Measurements from ENCODE around the gene AGPAT4.

The AGPAT4 gene

GRCh38 chr6:161244725-161245124, 29.1 kb downstream of the AGPAT4 start:
- H3K4me1 ChIP-seq (ENCODE audit: low read length), result no peaks in the 10 kb centered on the region
- no peaks in the 10 kb centered on the region for H3K9me2 ChIP-seq (replicated peaks; ENCODE audit: insufficient read depth, low read length)
- H3K27ac ChIP-seq (ENCODE audit: low read length), result no peak overlapping the region
- H3K4me3 ChIP-seq (ENCODE audit: low read length), result no peak overlapping the region
- no peaks in the 10 kb centered on the region for H3F3A ChIP-seq (ENCODE audit: insufficient read depth, low read length)
- DNase-seq, result no peak
- no peak overlapping the region for H2AFZ ChIP-seq (ENCODE audit: low read length)
- no peak overlapping the region for H3K4me2 ChIP-seq (ENCODE audit: low read depth, low read length)
- no peaks in the 10 kb centered on the region for H3K36me3 ChIP-seq (replicated peaks; ENCODE audit: insufficient read depth, low read length)
- no peaks in the 10 kb centered on the region for H3K27me3 ChIP-seq (replicated peaks; ENCODE audit: insufficient read depth, low read length)
- no peaks in the 10 kb centered on the region for H4K20me1 ChIP-seq (ENCODE audit: insufficient read depth, low read length)
- H3K79me2 ChIP-seq (ENCODE audit: low read length), result no peaks in the 10 kb centered on the region
- H3K9me3 ChIP-seq (replicated peaks; ENCODE audit: insufficient read depth, low read length), result no peaks in the 10 kb centered on the region
- H3K9ac ChIP-seq (ENCODE audit: low read length), result no peak overlapping the region
- TF ChIP-seq EZH2 (optimal IDR thresholded peaks at IDR 0.05; ENCODE audit: low read depth, low read length), result no peak
- TF ChIP-seq CTCF (IDR thresholded peaks at IDR 0.05; ENCODE audit: low read length), result no peak
- TF ChIP-seq EZH2phosphoT487 (IDR thresholded peaks at IDR 0.05; ENCODE audit: low read length), result no peak

- no peak overlapping the region for H3K4me2 ChIP-seq (ENCODE audit: low read depth, low read length)
- H3K79me2 ChIP-seq (ENCODE audit: low read length), result no peaks in the 10 kb centered on the region
- no peaks in the 10 kb centered on the region for H3K4me1 ChIP-seq (ENCODE audit: low read length)
- H3K27ac ChIP-seq (ENCODE audit: low read length), result no peak overlapping the region
- H3K36me3 ChIP-seq (replicated peaks; ENCODE audit: insufficient read depth, low read length), result no peaks in the 10 kb centered on the region
- H4K20me1 ChIP-seq (ENCODE audit: insufficient read depth, low read length), result no peaks in the 10 kb centered on the region
- no peak overlapping the region for H3K4me3 ChIP-seq (ENCODE audit: low read length)
- TF ChIP-seq EZH2phosphoT487 (IDR thresholded peaks at IDR 0.05; ENCODE audit: low read length) (no peak), EZH2 (optimal IDR thresholded peaks at IDR 0.05; ENCODE audit: low read depth, low read length) (no peak), CTCF (IDR thresholded peaks at IDR 0.05; ENCODE audit: low read length) (no peak)
- no peaks in the 10 kb centered on the region for H3F3A ChIP-seq (ENCODE audit: insufficient read depth, low read length)
- no peaks in the 10 kb centered on the region for H3K9me2 ChIP-seq (replicated peaks; ENCODE audit: insufficient read depth, low read length)
- no peak overlapping the region for H2AFZ ChIP-seq (ENCODE audit: low read length)
- H3K9ac ChIP-seq (ENCODE audit: low read length), result no peak overlapping the region
- no peaks in the 10 kb centered on the region for H3K27me3 ChIP-seq (replicated peaks; ENCODE audit: insufficient read depth, low read length)
- DNase-seq, result no peak
- no peaks in the 10 kb centered on the region for H3K9me3 ChIP-seq (replicated peaks; ENCODE audit: insufficient read depth, low read length)
Measured at GRCh38 chr6:161242779-161243693, 30.8 kb downstream of the AGPAT4 start.

GRCh38 chr6:161242113-161242512, 31.7 kb downstream of the AGPAT4 start:
- no peak overlapping the region for H3K9ac ChIP-seq (ENCODE audit: low read length)
- no peak overlapping the region for H3K4me3 ChIP-seq (ENCODE audit: low read length)
- no peak overlapping the region for H3K27ac ChIP-seq (ENCODE audit: low read length)
- no peaks in the 10 kb centered on the region for H4K20me1 ChIP-seq (ENCODE audit: insufficient read depth, low read length)
- no peaks in the 10 kb centered on the region for H3K9me3 ChIP-seq (replicated peaks; ENCODE audit: insufficient read depth, low read length)
- DNase-seq, result no peak
- H3F3A ChIP-seq (ENCODE audit: insufficient read depth, low read length), result no peaks in the 10 kb centered on the region
- H2AFZ ChIP-seq (ENCODE audit: low read length), result no peak overlapping the region
- H3K4me1 ChIP-seq (ENCODE audit: low read length), result no peaks in the 10 kb centered on the region
- no peak overlapping the region for H3K4me2 ChIP-seq (ENCODE audit: low read depth, low read length)
- H3K36me3 ChIP-seq (replicated peaks; ENCODE audit: insufficient read depth, low read length), result no peaks in the 10 kb centered on the region
- H3K79me2 ChIP-seq (ENCODE audit: low read length), result no peaks in the 10 kb centered on the region
- H3K27me3 ChIP-seq (replicated peaks; ENCODE audit: insufficient read depth, low read length), result no peaks in the 10 kb centered on the region
- TF ChIP-seq EZH2phosphoT487 (IDR thresholded peaks at IDR 0.05; ENCODE audit: low read length) (no peak), EZH2 (optimal IDR thresholded peaks at IDR 0.05; ENCODE audit: low read depth, low read length) (no peak), CTCF (IDR thresholded peaks at IDR 0.05; ENCODE audit: low read length) (no peak)
- H3K9me2 ChIP-seq (replicated peaks; ENCODE audit: insufficient read depth, low read length), result no peaks in the 10 kb centered on the region
